NCI-H82 (cell line): ENCODE data around the gene TMSB15B.
"Not testable (repeated sequence)": the region's sequence is repeated elsewhere in the genome, so short reads cannot be mapped to it uniquely, and the experiment has no call there.

Source experiments
- DNase-seq: peaks from one replicate; lab custom pipeline; 2025; lab: John Stamatoyannopoulos, UW

TMSB15B gene

GRCh38 chrX:103962411-103963278, at the start of gene TMSB15B:
TSS of gene TMSB15B (plus strand) at chrX:103962627.
- not testable (repeated sequence) for DNase-seq

GRCh38 chrX:103913356-103914020, 48.9 kb upstream of the TMSB15B start:
- DNase-seq, result no peak

GRCh38 chrX:103918050-103918449, 44.4 kb upstream of the TMSB15B start:
- DNase-seq, result peak; percentile 85

GRCh38 chrX:103918571-103919269, 43.7 kb upstream of the TMSB15B start:
- peak; percentile 74 for DNase-seq

GRCh38 chrX:103919270-103919637, 43.2 kb upstream of the TMSB15B start:
- DNase-seq, result peak; percentile 54

GRCh38 chrX:103920515-103920914, 41.9 kb upstream of the TMSB15B start:
- DNase-seq, result not testable (repeated sequence)

- no peak for DNase-seq
These were observed 35.4 kb upstream of the TMSB15B start for GRCh38 chrX:103927030-103927429.

GRCh38 chrX:103927633-103928032, 34.8 kb upstream of the TMSB15B start:
- DNase-seq, result no peak

- DNase-seq, result no peak
These were observed 30.3 kb upstream of the TMSB15B start for GRCh38 chrX:103932133-103932532.

- not testable (repeated sequence) for DNase-seq
These were observed 22.2 kb upstream of the TMSB15B start for GRCh38 chrX:103940257-103940656.

- peak; percentile 49 for DNase-seq
These were observed 21.0 kb upstream of the TMSB15B start for GRCh38 chrX:103941201-103941975.

GRCh38 chrX:103949506-103949905, 12.9 kb upstream of the TMSB15B start:
- DNase-seq, result no peak

- no peak for DNase-seq
These were observed 9.1 kb upstream of the TMSB15B start for GRCh38 chrX:103953353-103953752.

GRCh38 chrX:103954259-103954658, 8.2 kb upstream of the TMSB15B start:
- no peak for DNase-seq

GRCh38 chrX:103960599-103960998, 1.8 kb upstream of the TMSB15B start:
- not testable (repeated sequence) for DNase-seq

GRCh38 chrX:103983508-103983907, 21.1 kb downstream of the TMSB15B start:
- DNase-seq, result not testable (repeated sequence)

GRCh38 chrX:103999234-103999633, 36.8 kb downstream of the TMSB15B start:
- no peak for DNase-seq

- no peak for DNase-seq
These were observed 46.4 kb downstream of the TMSB15B start for GRCh38 chrX:104008831-104009230.

GRCh38 chrX:104013158-104013557, 50.7 kb downstream of the TMSB15B start:
- no peak for DNase-seq

- DNase-seq, result no peak
These were observed 51.2 kb downstream of the TMSB15B start, which contains the start of gene H2BW1 for GRCh38 chrX:104013606-104014005. TSS of gene H2BW1 (minus strand) at chrX:104013708. CDS start at chrX:104013576, 132 bp downstream.

GRCh38 chrX:104015576-104015975, 53.1 kb downstream of the TMSB15B start:
- not testable (repeated sequence) for DNase-seq
